Esophagus muscularis mucosa (tissue), 4 donors: ENCODE data around the gene SLC25A26. TPM values are rescaled to one million over a fixed set of nuclear protein-coding genes. Genes with fewer than 3 reads are reported as not detected.

Experiments used
- DNase-seq: peaks from one replicate; pipeline ENCODE4 v3.0.0-alpha.2; 2017; ENCODE audit errors: extremely low spot score
- H3K27ac ChIP-seq, 4 donors: fragments of 200-600 bp; sonication (generic); replicated peaks in 1 of 4; 1 replicate in 3 of 4; 2 replicates in 1 of 4; pipeline ENCODE4 v1.5.1; 2016 to 2019; ENCODE audit warnings: mild to moderate bottlenecking in 1 of 4
- H3K27me3 ChIP-seq, 4 donors: fragments of 200-600 bp; sonication (generic); one replicate each; pipeline versions ENCODE4 v1.5.1 to v1.6.0; 2016 to 2019
- H3K36me3 ChIP-seq, 4 donors: fragments of 200-600 bp; sonication (generic); one replicate each; pipeline ENCODE4 v1.5.1; 2016 to 2019
- H3K4me1 ChIP-seq, 4 donors: fragments of 200-600 bp; sonication (generic); one replicate each; pipeline ENCODE4 v1.5.1; 2016 to 2019
- H3K4me3 ChIP-seq, 4 donors: fragments of 200-600 bp; sonication (generic); 1 replicate in 2 of 4; 2 replicates in 2 of 4; pipeline ENCODE4 v1.5.1; 2016 to 2019; ENCODE audit warnings: mild to moderate bottlenecking in 4 of 4, moderate library complexity in 1 of 4
- H3K9me3 ChIP-seq, 4 donors: fragments of 200-600 bp; sonication (generic); 1 replicate in 3 of 4; 2 replicates in 1 of 4; pipeline ENCODE4 v1.5.1; 2016 to 2019
- CTCF ChIP-seq, 3 experiments: fragments of 200-600 bp in 2 of 3; fragments of 450-650 bp in 1 of 3; sonication (generic) in 2 of 3; IDR thresholded peaks; one replicate each; pipeline ENCODE4 v1.5.1; 2017 to 2019; ENCODE audit warnings: antibody characterized with exemption in 3 of 3, mild to moderate bottlenecking in 2 of 3, moderate library complexity in 1 of 3
- EP300 ChIP-seq: sonication (generic); formaldehyde crosslinking; IDR thresholded peaks from one replicate; pipeline ENCODE4 v1.6.1; 2017; ENCODE audit warnings: antibody characterized with exemption
- POLR2A ChIP-seq: fragments of 450-650 bp; IDR thresholded peaks from one replicate; pipeline ENCODE4 v1.6.1; 2017; ENCODE audit warnings: antibody characterized with exemption, moderate library complexity, mild to moderate bottlenecking, low read depth
- POLR2AphosphoS5 ChIP-seq, 2 donors: sonication (generic); formaldehyde crosslinking; IDR thresholded peaks; one replicate each; pipeline ENCODE4 v1.6.1; 2017; ENCODE audit warnings: antibody characterized with exemption in 2 of 2
- WGBS: methylation state at CpG from one replicate; pipeline ENCODE4 v1.1.5; 2018; 5-methylcytosine and 5-hydroxymethylcytosine counted together
- intact Hi-C: fragments of 100-400 bp; cut with DNase I; formaldehyde crosslinking; loops from one replicate; pipeline ENCODE4 v1.15.1; 2023
- total RNA-seq, 4 donors: library from RNA; depleted of rRNA; stranded (reverse); fragments of >200 nt; gene quantifications; one replicate each; pipeline versions ENCODE4 v1.1.0 to v1.2.1, GENCODE V29; 2016

The SLC25A26 gene
- total RNA-seq, 4 donors from 2014 or later = 23.0 to 39.0 (median 26.0) TPM

GRCh38 chr3:66400411-66401156, 179.8 kb downstream of the SLC25A26 start:
- H3K27me3 ChIP-seq = no peaks in the 10 kb centered on the region
- H3K36me3 ChIP-seq = peaks cover 18 to 81% (median 57%) of the 10 kb centered on the region in 4 donors
- intact Hi-C loops = loop anchor here (10.0 kb wide), 2 partner anchors 126 to 324 kb away; no protein-coding TSS in a partner anchor
- H3K4me1 ChIP-seq = peaks cover 30 to 79% (median 75%) of the 10 kb centered on the region in 4 donors
- WGBS = 80% methylated on average over 14 of the region's 15 CpGs
- no peak for DNase-seq
- H3K9me3 ChIP-seq = no peaks in the 10 kb centered on the region
- TF ChIP-seq EP300 = no peak
- TF ChIP-seq POLR2A = no peak
- no peak for TF ChIP-seq POLR2AphosphoS5 (IDR thresholded peaks at IDR 0.05)
- TF ChIP-seq CTCF (IDR thresholded peaks at IDR 0.05) = no peak
- H3K4me3 ChIP-seq = no peak overlapping the region
- H3K27ac ChIP-seq = no peak overlapping the region

DNA sequence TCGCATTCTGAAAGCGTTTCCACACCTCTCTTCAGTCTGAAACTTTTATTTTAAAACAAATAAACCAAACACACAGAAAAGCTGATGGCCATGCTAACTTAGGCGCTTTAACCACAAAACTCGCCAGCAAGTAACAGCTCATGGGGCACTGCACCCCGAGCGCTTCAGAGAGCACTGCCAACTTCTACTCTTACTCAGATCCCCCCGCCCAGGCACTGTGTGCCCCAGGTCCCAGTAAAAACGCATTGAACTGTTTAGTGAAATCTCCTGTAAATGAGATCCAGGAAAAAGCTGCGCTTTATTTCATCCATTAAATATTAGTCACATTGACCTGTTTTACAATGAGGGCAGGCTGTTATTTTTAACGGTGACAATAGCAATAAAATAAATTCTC, 180.4 kb downstream of the SLC25A26 start:
- Histone ChIP-seq H3K4me1 (peaks cover 35 to 84% (median 80%) of the 10 kb centered on the region in 4 donors), H3K9me3 (no peaks in the 10 kb centered on the region), H3K27me3 (no peaks in the 10 kb centered on the region), H3K36me3 (peaks cover 15 to 81% (median 54%) of the 10 kb centered on the region in 4 donors), H3K4me3 (no peak overlapping the region), H3K27ac (peak overlapping the region in 1 of 4 donors; percentile 86)
- 74% methylated on average over 9 of the region's 10 CpGs for WGBS
- intact Hi-C loops = loop anchor here (10.0 kb wide), 2 partner anchors 126 to 324 kb away; no protein-coding TSS in a partner anchor
- no peak for TF ChIP-seq POLR2AphosphoS5 (IDR thresholded peaks at IDR 0.05)
- no peak for TF ChIP-seq POLR2A
- no peak for TF ChIP-seq EP300
- no peak for TF ChIP-seq CTCF (IDR thresholded peaks at IDR 0.05)
- no peak for DNase-seq

- Histone ChIP-seq H3K4me1 (peaks cover 43 to 92% (median 87%) of the 10 kb centered on the region in 4 donors), H3K27me3 (no peaks in the 10 kb centered on the region), H3K4me3 (no peak overlapping the region), H3K36me3 (peaks cover 7 to 81% (median 51%) of the 10 kb centered on the region in 4 donors), H3K9me3 (no peaks in the 10 kb centered on the region), H3K27ac (peak overlapping the region in 3 of 4 donors; percentile 82 to 86 (median 82))
- TF ChIP-seq EP300 (no peak), POLR2AphosphoS5 (IDR thresholded peaks at IDR 0.05) (no peak), POLR2A (no peak), CTCF (IDR thresholded peaks at IDR 0.05) (no peak)
- intact Hi-C loops = loop anchor here (10.0 kb wide), 2 partner anchors 127 to 323 kb away; no protein-coding TSS in a partner anchor
- no peak for DNase-seq
- WGBS = 85% methylated on average over 20 of the region's 20 CpGs
Measured at GRCh38 chr3:66401675-66402491, 181.1 kb downstream of the SLC25A26 start.

DNA sequence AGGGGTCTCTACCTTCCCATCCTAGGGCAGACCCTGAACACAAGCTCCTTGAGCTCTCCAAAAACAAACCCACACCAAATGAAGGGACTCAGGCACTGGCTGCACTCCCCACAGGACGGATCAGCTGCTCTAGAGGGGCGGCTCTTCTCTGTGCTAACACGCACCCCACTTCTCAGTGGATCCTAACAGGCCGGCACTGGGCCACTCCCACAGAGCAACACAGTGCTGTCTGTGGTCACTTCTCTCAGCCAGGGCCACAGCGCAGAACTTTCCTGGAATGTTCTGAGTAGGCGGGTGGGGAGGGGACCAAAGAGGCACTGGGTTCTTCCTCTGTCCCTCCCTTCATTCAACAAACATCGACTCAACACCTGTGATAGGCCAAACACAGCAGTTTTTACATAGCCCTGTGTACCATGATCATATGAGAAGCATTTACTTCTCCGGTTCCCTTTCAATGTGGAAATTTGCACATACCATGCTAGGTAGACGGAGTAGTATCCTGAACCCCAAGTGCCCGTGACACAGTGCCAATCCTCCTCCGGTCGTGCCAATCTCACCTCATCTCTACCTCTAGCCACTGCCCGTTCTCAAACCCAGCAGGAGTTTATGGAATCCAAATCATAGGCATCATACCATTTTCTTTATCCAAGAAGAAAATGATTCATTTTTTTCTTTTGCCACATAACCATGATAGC, 181.9 kb downstream of the SLC25A26 start:
- Histone ChIP-seq H3K27me3 (no peaks in the 10 kb centered on the region), H3K4me1 (peaks cover 48 to 96% (median 91%) of the 10 kb centered on the region in 4 donors), H3K36me3 (peaks cover 4 to 78% (median 49%) of the 10 kb centered on the region in 4 donors), H3K27ac (peak overlapping the region; percentile 3 to 86 (median 82)), H3K4me3 (no peak overlapping the region), H3K9me3 (no peaks in the 10 kb centered on the region)
- WGBS = 82% methylated on average over 13 of the region's 13 CpGs
- no peak for TF ChIP-seq CTCF (IDR thresholded peaks at IDR 0.05)
- no peak for TF ChIP-seq POLR2A
- no peak for TF ChIP-seq EP300
- no peak for TF ChIP-seq POLR2AphosphoS5 (IDR thresholded peaks at IDR 0.05)
- intact Hi-C loops = loop anchor here (10.0 kb wide), 2 partner anchors 128 to 322 kb away; no protein-coding TSS in a partner anchor
- no peak for DNase-seq
